Activated CD8-positive, alpha-beta memory T cell treated with anti-CD3 and anti-CD28 coated beads for 36 hours (primary cell): Measurements from ENCODE around the gene CCDC43. TPM values are rescaled to one million over a fixed set of nuclear protein-coding genes. Genes with fewer than 3 reads are reported as not detected.
"Not testable (repeated sequence)": the region's sequence is repeated elsewhere in the genome, so short reads cannot be mapped to it uniquely, and the experiment has no call there.

Experiments used
- CTCF ChIA-PET: fragments of 350-600 bp; sonication (Branson Sonifier 250); formaldehyde crosslinking; loops from one replicate; lab custom pipeline; 2021; ENCODE audit warnings: antibody characterized with exemption; lab: Charles Lee
- POLR2A ChIA-PET: fragments of 350-600 bp; sonication (Branson Sonifier 250); formaldehyde crosslinking; loops from one replicate; lab custom pipeline; 2021; ENCODE audit warnings: antibody characterized with exemption; lab: Charles Lee
- total RNA-seq, 2 experiments: library from RNA; stranded (reverse); gene quantifications; one replicate each; pipeline ENCODE4 v1.2.3, GENCODE V29; 2021

Gene CCDC43
- total RNA-seq, 2 experiments from 2014 or later: 31.1 to 32.5 TPM

DNA sequence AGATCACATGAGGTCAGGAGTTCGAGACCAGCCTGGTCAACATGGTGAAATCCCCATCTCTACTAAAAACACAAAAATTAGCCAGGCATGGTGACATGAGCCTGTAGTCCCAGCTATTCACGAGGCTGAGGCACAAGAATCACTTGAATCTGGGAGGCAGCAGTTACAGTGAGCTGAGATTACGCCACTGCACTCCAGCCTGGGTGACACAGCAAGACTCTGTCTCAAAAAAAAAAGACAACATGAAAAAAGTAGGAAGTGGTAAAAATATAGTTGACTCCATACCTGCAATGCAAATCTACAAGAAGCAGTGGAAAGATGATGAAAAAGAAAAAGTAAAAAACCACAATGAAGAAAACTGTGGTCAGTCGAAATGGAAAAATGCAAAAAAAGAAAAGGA, 6.3 kb downstream of the CCDC43 start:
- POLR2A ChIA-PET: not testable (repeated sequence)
- CTCF ChIA-PET: interaction anchor here (1.1 kb wide), 1 partner anchor 988 kb away, joined by 4 read pairs; no protein-coding TSS in a partner anchor

DNA sequence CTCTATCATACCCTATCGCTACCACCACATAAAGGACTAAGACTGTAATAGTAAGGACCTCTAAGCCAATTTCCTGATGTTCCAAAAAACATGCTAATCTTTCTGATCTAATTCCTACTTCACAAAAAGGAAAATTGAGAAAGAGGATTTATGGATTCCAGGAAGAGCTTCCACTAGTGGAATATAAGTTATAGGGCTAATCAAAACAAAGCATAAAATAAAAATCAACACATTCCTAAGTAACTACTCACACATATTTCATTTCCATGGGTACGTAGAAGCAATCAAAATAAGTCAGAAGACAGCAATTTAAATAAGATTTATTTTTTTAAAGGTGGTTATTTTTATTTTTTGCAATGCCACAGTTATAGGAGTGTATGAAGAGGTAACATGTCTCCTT, 12.4 kb downstream of the CCDC43 start:
- ChIA-PET POLR2A (no interaction called here), CTCF (no interaction called here)

DNA sequence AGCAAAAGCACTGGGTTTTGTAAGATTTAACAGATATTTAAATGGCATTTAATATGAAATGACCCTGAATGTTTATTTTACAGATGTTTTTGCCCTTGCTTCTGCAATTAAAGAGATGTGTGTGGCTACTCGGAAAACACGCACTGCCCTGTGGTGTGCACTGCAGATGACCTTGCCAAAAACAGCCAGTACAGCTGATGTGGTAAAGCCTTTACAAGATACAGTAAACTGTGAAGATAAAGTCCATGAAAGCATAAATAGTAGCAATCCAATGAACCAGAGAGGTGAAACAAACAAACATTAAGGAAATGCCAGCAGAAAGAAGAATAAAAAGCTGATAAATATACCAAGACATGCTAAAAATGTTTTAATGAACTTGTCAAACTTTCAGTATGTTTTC, 15.7 kb downstream of the CCDC43 start:
- CTCF ChIA-PET: interaction anchor here (0.6 kb wide), 1 partner anchor 23 kb away, joined by 3 read pairs; no protein-coding TSS in a partner anchor
- POLR2A ChIA-PET: interaction anchor here (0.6 kb wide), 1 partner anchor 32 kb away, joined by 11 read pairs; no protein-coding TSS in a partner anchor

DNA sequence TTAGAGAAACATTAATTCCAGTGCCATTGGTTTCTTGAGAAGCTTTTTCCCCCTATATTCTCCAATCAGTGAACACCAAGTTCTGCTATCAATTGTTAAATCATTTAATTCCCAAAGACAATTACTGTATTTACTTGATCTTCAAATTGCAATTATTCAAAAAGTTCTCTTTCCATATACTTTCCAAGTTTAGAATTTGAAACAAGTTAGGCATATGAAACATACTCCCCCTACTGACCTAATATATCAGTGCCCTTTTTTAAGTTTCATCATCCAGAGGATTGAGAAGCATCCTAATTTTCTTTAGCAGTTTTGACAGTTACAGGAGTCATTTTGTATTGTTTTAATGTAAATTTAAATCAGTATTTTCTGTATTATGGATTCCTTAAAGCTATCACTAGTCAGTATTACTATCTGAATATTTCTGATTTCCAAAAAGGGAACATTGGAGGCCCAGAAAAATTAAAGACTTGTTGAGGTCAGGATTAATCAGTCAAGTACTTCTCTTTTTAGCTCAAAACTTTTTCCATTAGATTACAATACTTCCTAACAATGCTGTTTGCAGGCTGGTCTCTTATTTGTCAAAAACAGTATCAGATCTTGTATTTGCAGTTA, 17.0 kb downstream of the CCDC43 start:
- POLR2A ChIA-PET: no interaction called here
- CTCF ChIA-PET: interaction anchor here (0.9 kb wide), 1 partner anchor 10 kb away, joined by 3 read pairs; no protein-coding TSS in a partner anchor

DNA sequence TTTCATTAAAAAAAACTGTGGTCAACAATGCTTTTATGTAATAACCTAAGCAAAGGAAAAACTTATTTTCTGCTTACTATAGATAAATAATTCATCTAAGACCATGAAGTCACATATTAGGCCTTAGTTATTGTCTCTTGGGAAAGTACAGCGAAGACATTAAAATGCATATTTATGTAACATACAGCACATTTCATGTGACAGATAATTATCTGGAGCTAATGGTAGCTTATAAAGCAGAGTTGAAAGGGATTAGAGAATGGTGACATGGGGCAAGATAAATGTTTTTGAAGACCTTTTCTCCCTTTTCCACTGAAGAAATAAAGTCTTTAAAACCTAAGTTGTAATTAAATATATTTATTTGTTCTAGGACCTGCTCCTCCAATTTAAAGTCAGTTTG, 23.6 kb downstream of the CCDC43 start:
- POLR2A ChIA-PET: no interaction called here
- CTCF ChIA-PET: no interaction called here

DNA sequence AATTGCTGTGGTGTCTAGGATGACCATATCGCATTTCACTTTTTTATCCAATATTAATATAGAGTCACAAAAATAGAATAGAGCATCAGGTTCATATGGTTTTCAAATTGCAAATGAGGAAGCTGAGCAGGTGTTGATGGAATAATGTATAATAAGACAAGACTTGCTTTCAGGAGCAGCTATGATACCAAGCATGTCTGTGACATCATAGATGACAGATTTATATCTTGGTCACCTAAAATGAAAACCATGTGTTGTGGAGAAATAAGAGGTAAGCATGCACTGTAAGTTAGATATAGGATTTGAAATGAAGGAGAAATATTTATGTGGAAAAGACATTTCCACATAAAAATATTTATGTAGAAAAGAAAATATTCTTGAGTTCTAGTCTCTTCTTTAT, 24.7 kb downstream of the CCDC43 start:
- POLR2A ChIA-PET: no interaction called here

DNA sequence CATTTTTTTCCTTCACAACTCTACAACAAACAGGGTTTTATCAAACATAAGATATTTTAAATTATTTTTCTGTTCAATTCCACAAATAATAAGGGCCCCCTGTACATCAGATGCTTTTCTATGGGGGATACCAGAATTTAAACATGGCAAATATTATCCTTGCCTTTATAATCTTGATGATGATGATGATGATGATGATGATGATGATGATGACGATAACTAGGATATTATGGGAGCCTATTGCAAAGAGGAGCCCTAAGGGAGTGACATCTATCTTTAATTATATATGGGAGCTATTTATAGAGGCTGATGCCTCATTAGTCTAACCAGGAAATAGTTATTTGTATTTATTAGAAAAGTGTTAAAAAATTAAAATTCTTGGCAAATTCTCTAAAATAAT, 26.5 kb downstream of the CCDC43 start:
- CTCF ChIA-PET: no interaction called here
- POLR2A ChIA-PET: no interaction called here

More for the DNA sequence above, 24.7 kb downstream of the CCDC43 start:
- CTCF ChIA-PET: no interaction called here

DNA sequence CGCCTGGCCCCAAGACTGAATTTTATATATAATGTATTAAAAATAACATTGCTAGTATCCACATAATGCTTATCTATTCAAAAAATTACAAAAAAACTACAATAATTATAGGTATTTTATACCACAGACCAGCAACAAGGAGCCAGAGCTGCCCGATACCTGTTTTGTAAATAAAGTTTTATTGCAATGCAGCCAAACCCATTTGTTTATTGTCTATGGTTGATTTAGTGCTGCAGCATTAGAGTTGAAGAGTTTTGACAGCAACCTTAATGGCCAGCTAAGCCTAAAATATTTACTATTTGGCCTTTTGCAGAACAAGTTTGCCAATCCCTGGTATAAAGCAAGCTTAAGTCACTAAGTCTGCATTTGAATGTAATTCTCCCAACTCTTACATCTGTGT, 27.7 kb downstream of the CCDC43 start:
- ChIA-PET CTCF (no interaction called here), POLR2A (no interaction called here)

DNA sequence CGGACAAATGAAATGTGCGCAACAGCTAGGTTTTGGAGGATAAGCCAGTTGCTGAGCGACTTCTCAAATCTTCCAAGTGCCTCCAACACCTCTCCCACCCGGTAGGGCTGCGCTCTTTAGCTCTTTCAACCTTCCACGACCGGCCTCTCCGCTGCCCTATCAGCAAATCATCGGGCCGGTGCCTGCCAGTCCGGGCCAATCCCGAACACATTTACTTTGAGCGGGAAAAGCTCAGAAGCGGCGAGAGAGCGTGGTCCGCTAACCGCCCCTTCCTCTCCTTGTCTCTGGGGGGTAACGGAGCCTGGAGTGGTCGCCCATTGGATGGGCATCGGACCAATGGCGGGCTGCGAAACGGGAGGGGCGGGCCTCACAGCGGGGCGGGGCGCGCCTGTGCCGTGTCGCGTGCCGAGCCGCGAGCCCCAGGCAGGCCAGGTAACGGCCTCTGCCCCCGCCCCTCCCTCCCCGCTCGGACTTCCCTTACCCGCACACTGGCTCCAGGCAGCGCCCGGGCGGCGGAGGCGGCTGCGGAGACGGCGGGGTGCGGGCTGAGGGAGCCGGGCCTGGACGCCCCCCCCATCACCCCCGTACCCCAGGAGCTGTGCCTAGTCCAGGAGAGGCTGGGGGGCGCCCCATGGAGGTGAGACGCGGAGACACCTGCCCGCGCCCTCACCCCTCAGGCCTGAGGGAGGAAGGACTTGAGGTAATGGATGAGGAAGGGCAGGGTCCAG, 33.4 kb downstream of the CCDC43 start, which contains the start of gene MEIOC:
Gene MEIOC (plus strand): TSS at position 486 of the 728 bp plus-strand sequence. CDS start 146 bp downstream, at position 632.
- CTCF ChIA-PET: no interaction called here
- POLR2A ChIA-PET: interaction anchor here (0.6 kb wide), 1 partner anchor 431 kb away, joined by 3 read pairs; no protein-coding TSS in a partner anchor

DNA sequence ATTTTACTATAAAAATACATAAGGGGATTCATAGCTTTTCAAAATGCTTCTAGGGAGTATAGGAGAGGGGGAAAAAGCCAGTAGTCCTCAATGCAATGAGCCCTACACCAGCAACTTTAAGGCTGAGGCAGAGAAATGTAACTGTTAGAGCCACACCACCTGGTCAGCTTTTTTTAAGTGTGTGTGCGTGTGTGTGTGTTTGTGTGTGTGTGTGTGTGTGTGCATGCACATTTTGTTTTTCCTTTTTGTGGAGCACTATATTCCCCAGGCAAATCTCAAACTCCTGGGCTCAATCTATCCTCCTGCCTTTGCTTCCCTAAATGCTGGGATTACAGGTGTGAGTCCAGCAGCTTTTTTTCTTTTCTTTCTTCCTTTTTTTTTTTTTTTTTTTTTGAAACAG, 35.6 kb downstream of the CCDC43 start:
- ChIA-PET CTCF (no interaction called here), POLR2A (no interaction called here)

DNA sequence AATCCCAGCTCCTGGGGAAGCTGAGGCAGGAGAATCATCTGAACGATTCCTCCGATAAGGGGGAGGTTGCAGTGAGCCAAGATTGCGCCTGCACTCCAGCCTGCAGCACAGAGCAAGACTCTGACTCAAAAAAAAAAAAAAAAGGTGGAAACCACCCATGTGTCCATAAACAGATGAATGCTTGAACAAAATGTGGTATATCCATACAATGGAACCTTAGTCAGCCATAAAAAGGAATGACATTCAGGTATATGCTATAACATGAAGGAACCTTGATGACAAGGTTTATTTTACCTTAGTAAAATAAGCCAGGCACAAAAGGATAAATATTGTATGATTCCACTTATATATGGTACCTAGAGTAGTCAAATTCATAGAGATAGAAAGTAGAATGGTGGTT, 36.2 kb downstream of the CCDC43 start:
- POLR2A ChIA-PET: no interaction called here
- CTCF ChIA-PET: no interaction called here

DNA sequence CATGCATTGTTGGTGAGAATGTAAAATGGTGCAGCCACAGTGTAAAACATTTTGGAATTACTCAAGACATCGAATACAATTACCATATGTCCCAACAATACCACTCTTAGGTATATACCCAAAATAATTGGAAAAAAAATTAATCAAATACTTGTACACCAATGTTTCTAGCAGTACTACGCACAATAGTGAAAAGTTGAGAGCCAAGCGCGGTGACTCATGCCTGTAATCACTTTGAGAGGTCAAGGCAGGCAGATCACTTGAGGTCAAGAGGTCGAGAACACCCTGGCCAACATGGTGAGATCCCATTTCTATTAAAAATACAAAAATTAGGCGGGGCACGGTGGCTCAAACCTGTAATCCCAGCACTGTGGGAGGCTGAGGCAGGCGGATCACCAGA, 36.8 kb downstream of the CCDC43 start:
- POLR2A ChIA-PET: no interaction called here
- CTCF ChIA-PET: no interaction called here

DNA sequence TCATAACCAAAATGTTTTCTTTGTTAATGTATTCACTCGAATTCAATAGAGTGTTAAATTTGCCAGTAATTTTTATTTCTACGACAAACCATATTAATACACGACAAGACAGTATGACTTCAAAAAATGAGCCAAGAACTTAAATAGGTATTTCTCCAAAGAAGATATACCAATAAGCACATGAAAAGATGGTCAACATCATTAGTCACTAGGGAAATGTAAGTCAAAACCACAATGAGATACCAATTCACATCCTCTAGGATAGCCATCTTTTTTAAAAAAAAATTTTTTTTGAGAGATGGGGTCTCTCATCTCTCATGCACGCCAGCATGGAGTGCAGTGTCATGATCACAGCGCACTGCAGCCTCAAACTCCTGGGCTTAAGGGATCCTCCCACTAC, 38.3 kb downstream of the CCDC43 start:
- CTCF ChIA-PET: no interaction called here
- POLR2A ChIA-PET: no interaction called here

DNA sequence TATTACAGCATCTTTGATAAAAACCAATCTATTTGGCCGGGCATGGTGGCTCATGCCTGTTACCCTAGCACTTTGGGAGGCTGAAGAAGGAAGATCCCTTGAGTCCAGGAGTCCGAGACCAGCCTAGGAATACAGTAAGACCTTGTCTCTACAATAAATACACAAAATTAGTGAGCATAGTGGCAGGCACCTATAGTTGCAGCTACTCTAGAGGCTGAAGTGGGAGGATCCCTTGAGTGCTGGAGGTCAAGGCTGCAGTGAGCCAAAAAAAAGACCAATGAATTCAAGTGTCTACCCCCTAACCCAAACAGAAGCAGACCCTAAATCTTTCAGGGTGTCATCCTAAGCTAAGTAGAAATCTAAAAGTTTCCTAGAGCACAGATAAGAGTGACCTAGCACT, 40.6 kb downstream of the CCDC43 start:
- POLR2A ChIA-PET: no interaction called here

DNA sequence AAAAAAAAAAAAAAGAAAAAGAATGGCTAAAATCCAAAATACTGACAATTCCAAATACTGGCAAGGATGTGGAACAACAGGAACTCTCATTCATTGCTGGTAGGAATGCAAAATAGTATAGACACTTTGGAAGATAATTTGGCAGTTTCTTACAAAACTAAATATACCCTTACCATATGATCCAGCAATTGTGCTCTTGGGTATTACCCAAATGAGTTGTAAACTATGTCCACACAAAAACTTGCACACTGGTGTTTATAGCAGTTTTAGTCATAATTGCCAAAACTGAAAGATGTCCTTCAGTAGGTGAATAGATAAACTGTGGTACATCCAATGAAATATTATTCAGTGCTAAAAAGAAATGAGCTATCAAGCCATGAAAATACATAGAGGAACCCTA, 41.8 kb downstream of the CCDC43 start:
- ChIA-PET POLR2A (no interaction called here), CTCF (interaction anchor here (0.7 to 0.9 kb wide), 2 partner anchors 70 to 136 kb away, joined by 3 to 4 read pairs; no protein-coding TSS in a partner anchor)

More for the DNA sequence above, 40.6 kb downstream of the CCDC43 start:
- CTCF ChIA-PET: no interaction called here

DNA sequence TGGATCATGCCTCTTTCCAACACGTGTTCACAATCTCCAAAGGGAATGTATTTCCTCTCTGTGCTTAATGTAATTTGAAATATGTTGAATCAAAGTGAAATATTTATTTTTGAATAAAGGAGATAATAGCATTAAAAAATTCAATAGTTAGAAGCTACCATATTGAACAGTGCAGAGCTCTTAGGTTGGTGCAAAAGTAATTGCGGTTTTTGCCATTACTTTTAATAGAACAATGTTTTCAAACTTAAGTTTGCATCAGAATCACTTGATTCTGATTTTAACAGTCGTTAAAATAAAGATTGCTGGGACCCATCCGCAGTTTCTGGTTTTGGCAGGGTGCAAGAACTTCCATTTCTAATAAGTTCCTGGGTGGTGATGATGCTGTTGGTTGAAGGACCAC, 43.3 kb downstream of the CCDC43 start:
- CTCF ChIA-PET: interaction anchor here (1.0 kb wide), 1 partner anchor 114 kb away, joined by 7 read pairs; no protein-coding TSS in a partner anchor
- POLR2A ChIA-PET: no interaction called here

DNA sequence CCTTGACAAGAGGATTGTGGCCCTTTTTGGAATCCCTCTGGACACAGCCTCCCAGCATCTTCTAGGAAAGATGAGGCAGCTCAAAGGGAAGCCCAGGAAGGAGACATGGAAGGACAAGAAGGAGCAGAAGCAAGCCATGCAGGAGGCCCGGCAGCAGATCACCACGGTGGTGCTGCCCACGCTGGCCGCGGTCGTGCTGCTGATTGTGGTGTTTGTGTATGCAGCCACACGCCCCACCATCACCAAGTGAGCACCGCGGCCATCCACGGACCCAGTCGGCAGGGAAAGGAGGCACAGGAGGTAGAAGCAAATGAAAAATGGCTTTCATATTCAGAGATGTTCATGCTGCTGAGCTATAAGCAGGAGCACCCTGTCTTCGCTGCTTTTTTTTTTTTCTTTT, 44.2 kb downstream of the CCDC43 start:
- ChIA-PET POLR2A (no interaction called here), CTCF (no interaction called here)

DNA sequence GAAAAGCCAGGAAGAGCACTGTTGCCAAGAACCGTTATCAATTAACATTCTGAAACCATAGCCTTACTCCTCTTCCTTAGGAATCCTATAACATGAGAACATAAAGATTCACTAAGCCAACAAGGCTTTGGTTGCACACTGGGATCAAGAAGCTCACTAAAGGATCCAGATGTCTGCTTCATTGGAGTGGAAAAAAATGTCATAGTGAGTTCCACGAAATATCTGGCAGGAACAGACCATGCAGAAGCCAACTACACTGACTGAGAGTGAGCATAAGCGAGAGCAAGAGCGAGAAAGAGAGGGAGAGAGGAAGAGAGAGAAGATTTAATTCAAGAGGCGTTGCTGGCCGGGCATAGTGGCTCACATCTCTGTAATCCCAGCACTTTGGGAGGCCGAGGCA, 46.7 kb downstream of the CCDC43 start:
- POLR2A ChIA-PET: no interaction called here
- CTCF ChIA-PET: no interaction called here

DNA sequence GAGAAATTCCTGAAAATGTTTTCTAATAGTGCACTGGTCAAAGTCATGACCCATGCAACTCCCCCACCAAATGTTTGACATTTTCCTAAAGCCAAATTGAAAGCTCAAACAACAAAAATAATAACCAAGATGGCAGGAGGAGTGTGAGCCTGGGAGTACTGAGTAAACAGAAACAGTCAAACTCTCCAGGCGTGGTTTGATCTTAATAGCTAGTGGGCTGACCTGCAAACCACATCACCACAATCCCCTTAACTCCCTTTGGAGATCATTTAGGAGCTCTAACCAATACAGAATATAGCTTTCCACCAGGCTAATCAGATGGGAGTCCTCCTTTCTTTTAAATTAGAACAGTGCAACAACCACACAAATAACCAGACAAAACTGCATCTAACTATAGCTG, 52.5 kb downstream of the CCDC43 start:
- POLR2A ChIA-PET: no interaction called here
- CTCF ChIA-PET: no interaction called here

DNA sequence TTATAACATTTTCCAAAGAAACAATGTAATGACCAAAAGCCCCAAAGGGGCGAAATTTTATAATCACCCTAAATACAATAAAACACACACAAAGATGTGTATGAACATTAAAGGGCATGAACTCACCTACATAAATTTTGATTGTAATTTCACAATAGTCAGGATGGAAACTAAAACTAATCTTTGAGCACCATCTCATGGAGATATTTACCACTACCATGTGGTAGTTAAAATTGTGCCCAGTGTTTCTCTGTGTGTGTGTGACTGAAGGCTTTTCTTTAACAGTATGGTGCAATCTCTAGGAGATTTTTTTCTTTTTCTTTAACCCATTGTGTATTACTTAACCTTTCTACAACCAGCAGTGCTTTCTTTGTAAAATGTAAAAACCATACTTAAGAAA, 53.0 kb downstream of the CCDC43 start:
- POLR2A ChIA-PET: no interaction called here
- CTCF ChIA-PET: no interaction called here

DNA sequence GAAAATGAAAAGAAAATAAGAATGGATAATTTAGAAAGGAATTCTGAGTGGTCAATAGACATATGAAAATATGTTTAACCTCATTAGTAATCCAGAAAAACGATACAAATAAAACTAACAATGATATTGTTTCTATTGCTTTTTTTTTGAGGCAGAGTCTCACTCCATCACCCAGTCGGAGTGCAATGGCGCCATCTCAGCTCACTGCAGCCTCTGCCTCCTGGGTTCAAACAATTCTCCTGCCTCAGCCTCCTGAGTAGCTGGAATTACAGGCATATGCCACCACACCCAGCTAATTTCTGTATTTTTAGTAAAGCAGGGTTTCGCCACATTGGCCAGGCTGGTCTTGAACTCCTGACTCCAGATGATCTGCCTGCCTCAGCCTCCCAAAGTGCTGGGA, 55.2 kb downstream of the CCDC43 start:
- POLR2A ChIA-PET, CTCF ChIA-PET: not testable (repeated sequence)
